Measurements from ENCODE around the gene CDK5RAP2.

DNA sequence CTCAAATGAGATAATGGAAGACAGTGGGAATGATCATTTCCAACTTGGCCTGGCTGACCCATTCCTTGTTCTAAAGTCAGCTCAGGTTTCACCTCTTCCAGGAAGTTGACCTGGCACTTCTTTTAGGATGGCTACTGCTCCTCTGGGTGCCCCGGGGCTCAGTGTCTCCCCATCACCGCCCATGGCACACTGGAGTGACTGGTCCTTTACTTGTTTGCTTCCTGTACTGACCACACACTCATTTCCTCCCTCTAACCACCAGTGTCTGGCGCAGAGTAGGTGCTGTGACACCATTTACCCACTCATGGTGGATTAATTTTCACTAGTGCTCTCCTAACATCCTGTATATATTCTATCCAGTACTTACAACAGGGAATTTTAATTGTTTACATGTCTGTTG is 183.5 kb downstream of the CDK5RAP2 start:
- TF ChIP-seq EP300 (IDR thresholded peaks at IDR 0.05; ENCODE audit: borderline replicate concordance) (no peak), EGR1 (IDR thresholded peaks at IDR 0.05) (no peak), CEBPB (IDR thresholded peaks at IDR 0.05) (no peak), CREB1 (IDR thresholded peaks at IDR 0.05; ENCODE audit: low read depth) (no peak), MAX (IDR thresholded peaks at IDR 0.05) (no peak)
